ENCODE results near the gene PLCL1.

- no peak for TF ChIP-seq CTCF (IDR thresholded peaks at IDR 0.05)
- TF ChIP-seq SMAD3 (CRISPR knock-in tag; IDR thresholded peaks at IDR 0.05; ENCODE audit: borderline replicate concordance) = no peak
- TF ChIP-seq TEAD1 (CRISPR knock-in tag; IDR thresholded peaks at IDR 0.05) = no peak
Measured at GRCh38 chr2:198008230-198008629, 203.8 kb downstream of the PLCL1 start.

Measured in WTC11 (cell line).